ENCODE results near the gene RCE1.

The RCE1 gene

DNA sequence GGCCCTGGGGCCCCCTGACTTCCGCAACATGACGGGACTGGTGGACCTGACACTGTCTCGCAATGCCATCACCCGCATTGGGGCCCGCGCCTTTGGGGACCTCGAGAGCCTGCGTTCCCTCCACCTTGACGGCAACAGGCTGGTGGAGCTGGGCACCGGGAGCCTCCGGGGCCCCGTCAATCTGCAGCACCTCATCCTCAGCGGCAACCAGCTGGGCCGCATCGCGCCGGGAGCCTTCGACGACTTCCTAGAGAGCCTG lies 14.6 kb downstream of the RCE1 start:
- DNase-seq: peak; percentile 54

DNA sequence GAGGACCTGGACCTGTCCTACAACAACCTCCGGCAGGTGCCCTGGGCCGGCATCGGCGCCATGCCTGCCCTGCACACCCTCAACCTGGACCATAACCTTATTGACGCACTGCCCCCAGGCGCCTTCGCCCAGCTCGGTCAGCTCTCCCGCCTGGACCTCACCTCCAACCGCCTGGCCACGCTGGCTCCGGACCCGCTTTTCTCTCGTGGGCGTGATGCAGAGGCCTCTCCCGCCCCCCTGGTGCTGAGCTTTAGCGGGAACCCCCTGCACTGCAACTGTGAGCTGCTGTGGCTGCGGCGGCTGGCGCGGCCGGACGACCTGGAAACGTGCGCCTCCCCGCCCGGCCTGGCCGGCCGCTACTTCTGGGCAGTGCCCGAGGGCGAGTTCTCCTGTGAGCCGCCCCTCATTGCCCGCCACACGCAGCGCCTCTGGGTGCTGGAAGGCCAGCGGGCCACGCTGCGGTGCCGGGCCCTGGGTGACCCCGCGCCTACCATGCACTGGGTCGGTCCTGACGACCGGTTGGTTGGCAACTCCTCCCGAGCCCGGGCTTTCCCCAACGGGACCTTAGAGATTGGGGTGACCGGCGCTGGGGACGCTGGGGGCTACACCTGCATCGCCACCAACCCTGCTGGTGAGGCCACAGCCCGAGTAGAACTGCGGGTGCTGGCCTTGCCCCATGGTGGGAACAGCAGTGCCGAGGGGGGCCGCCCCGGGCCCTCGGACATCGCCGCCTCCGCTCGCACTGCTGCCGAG lies 15.1 kb downstream of the RCE1 start:
- no peak for DNase-seq

DNA sequence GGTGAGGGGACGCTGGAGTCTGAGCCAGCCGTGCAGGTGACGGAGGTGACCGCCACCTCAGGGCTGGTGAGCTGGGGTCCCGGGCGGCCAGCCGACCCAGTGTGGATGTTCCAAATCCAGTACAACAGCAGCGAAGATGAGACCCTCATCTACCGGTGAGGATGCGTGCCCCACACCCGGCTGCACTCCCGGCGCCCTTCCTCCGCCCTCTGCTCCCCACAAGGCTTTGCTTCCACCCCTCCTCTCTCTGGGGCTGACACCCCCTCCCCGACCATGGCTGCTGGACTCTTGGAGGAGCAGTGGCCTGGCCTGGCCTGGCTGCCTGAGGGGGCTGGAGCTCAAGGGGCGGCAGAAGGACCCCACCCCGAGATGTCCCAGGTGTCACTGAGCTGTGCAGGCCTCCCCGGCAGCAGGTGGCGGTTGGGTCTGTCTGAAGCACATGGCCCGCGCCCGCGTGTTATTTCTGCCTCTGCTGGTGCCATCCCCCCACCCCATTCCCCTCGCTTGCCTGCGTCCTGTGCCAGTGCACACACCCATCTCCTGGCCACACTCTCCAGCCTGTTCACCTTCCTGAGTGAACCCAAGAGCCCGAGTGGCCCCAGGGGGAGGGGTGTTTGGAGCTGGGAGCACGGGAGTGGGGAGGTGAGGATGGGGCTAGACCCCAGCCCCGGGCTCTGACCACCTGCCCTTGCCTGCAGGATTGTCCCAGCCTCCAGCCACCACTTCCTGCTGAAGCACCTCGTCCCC lies 15.9 kb downstream of the RCE1 start:
- DNase-seq: peak; percentile 36

DNA sequence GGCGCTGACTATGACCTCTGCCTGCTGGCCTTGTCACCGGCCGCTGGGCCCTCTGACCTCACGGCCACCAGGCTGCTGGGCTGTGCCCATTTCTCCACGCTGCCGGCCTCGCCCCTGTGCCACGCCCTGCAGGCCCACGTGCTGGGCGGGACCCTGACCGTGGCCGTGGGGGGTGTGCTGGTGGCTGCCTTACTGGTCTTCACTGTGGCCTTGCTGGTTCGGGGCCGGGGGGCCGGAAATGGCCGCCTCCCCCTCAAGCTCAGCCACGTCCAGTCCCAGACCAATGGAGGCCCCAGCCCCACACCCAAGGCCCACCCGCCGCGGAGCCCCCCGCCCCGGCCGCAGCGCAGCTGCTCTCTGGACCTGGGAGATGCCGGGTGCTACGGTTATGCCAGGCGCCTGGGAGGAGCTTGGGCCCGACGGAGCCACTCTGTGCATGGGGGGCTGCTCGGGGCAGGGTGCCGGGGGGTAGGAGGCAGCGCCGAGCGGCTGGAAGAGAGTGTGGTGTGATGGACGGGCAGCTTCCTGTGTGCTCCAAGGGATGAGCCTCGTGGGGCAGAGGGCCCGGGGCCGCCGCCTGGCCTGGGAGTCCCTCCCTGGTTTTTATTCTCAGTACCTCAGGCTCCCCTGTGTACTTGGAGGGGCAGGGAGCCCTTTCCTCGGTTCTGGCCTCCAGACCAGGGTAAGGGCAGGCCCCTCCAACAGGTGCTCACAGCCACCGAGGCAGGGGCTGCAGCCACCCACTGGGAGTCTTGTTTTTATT lies 16.6 kb downstream of the RCE1 start:
- DNase-seq: no peak

GRCh38 chr11:66860449-66860831 lies 17.2 kb downstream of the RCE1 start:
- no peak for DNase-seq

DNA sequence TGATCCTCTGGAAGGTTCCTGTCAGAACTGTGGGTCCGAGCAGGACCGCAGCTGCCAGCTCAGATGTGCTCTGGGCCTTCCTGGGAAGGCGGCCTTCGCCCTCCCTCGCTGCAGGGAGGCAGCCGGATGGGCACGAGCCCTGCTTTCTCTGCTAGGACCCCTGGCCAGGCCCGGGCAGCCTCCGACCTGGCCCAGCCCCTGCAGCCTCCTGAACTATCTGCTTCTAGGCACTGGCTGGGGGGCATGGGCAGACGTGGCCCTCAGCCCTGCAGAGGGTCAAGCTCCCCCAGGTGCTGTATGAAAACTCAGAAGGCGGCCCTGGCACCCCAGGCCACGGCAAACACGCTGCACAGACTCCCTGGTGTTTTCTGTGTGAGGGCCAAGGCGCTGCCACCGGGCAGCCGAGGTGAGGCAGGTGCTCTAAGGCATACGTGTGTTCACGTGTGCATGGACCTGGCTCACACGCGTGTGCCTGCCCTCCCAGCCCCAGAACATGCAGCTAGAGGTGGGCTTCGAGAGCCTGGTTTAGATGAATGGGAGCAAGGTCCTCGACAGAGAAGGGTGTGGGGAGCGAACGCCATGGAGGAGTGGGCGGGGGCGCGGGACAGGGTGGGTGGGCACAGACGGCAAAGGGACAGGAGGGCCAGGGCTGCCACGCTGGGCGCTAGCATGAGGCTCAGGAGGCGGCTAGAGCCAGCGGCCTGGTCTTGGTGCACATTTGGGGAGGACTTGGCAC lies 18.0 kb downstream of the RCE1 start:
- no peak for DNase-seq

GRCh38 chr11:66861774-66862558 lies 18.7 kb downstream of the RCE1 start:
- no peak for DNase-seq

- DNase-seq: no peak
Observed at GRCh38 chr11:66862559-66863037, 19.4 kb downstream of the RCE1 start.

- DNase-seq: no peak
Observed at GRCh38 chr11:66863428-66864125, 20.3 kb downstream of the RCE1 start.

GRCh38 chr11:66864172-66864901 lies 21.1 kb downstream of the RCE1 start:
- DNase-seq: no peak

DNA sequence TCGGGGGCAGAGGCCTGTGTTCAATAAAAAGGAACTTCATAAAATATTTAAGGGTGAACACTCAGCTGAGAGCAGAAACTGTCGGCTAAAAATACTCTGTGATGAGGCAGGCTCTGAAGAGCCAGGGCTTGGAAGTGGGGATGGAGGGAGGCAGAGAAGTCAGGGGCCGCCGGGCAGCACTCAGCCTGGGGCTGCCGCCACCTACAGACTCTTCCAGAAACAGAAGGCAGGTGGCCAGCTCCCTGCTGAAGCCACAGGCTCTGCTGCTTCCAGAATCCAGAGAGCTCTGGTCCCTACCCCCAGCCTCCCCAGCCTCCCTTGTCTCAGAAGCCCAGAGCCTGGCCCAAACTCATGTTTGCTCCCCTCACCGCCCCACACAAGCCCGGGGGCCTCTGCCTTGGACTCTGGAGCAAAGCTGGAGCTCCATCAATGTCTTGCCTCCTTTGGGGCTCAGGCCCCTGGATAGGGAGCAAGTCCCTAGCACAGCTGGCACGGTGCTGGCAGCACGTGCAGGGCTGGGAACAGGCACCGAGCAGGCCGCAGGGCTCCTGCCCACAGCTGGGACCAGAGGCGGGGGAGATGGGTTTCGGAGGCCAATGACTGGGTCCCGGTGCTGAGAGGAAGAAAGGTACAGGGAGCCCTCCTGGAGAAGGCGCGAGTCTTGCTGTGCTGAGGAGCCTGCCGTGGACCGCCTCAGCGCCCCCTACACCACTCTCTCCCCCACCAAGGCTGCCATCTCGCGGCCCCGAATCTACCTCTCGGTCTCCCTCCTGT lies 21.9 kb downstream of the RCE1 start:
- DNase-seq: peak; percentile 20

GRCh38 chr11:66866007-66866406 lies 22.8 kb downstream of the RCE1 start:
- DNase-seq: no peak

GRCh38 chr11:66866511-66866986 lies 23.3 kb downstream of the RCE1 start:
- no peak for DNase-seq

- DNase-seq: no peak
Observed at GRCh38 chr11:66867425-66868040, 24.3 kb downstream of the RCE1 start.

DNA sequence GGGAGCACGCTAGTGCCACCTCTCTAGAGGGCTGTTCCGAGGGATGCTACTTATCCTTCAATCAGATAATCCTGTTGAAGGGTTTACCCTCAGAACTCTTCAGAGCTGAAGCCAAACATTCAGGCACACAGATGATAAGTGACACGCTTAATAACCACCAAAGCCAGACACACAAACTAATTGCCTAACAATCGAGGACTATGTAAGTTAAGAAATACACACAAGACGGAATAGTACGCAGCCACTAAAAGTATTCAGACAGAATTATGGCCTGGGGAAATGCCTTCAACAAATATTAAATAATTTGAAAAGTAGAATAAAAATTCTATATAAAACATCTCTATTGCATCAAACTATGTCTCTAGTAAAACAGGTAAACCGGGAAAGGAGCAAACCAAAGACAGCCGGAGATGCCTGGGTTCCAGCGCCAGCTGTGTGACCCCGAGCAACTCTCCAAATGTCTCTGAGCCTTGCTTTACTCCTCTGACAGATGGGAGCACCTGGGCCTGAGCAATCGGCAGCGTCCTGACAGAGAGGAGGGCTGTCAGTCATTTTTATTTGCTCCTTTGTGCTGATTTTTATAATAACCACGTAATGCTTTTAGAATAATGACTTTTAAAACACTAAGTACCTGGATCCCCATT lies 25.0 kb downstream of the RCE1 start:
- no peak for DNase-seq

DNA sequence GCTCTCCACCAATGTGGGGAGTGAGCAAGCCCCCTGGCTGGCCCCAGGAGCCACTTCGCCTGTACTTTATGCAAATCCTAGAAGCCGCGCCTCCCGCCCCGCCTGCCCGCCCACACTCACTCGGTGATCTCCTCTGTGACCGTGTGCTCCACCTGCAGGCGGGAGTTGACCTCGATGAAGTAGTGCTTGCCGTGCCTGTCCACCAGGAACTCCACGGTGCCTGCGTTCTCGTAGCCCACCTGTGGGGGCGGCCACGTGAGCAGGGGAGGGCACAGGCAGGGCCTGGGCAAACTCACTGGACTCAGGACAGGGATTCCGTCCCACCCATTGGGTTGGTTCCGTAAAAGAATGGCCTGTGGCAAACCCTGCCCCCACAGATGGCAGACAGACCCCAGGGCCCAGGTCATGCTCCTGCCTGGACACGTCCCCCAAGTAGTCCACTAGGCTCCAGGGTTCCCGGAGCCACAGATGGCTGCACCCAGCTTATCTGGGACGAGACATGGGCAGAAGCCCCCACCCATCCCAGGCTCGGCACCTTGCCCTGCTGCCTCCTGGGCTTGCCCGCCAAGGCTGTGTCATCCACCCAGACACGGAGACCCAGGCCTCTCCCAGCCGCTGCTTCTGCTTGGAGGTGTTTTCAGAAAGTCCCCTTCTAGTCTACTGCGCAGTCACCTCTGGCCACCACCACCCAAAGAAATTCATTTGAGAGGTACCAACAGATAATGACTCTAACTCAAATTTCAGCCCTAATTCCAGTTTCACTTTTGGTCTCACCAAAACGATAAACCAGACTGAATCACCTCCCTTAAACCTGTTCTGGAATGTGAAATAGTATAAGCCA lies 25.7 kb downstream of the RCE1 start:
- peak; percentile 84 for DNase-seq

GRCh38 chr11:66869567-66869870 lies 26.3 kb downstream of the RCE1 start:
- DNase-seq: no peak

- DNase-seq: no peak
Observed at GRCh38 chr11:66870131-66870530, 26.9 kb downstream of the RCE1 start.

All from NCI-H526 treated with DMSO at 0.1 percent for 48 hours (cell line).